ENCODE results near the gene GGCX. TPM values are rescaled to one million over a fixed set of nuclear protein-coding genes. Genes with fewer than 3 reads are reported as not detected.
A peak's percentile ranks its signal among the peaks of the same experiment; 100 is the strongest.

GGCX gene
- total and polyA plus RNA-seq, 12 donors = 14.0 to 31.1 (median 21.6) TPM

GRCh38 chr2:85584354-85584856 is 23.1 kb upstream of the GGCX start, which contains the start of gene VAMP5:
Gene VAMP5, plus strand, starts transcription at chr2:85584431. Its CDS starts 60 bp downstream, at chr2:85584491.
- H3K27ac ChIP-seq = peak within 1 kb of the TSS; percentile 62 to 97 (median 93)
- no peaks in the 10 kb centered on the region for H3K9me3 ChIP-seq
- 6% methylated on average over 50 to 52 of the region's 52 CpGs for WGBS, 2 donors
- H3K27me3 ChIP-seq = no peaks in the 10 kb centered on the region
- DNase-seq = peak in 1 of 2 donors; percentile 57
- peak within 1 kb of the TSS; percentile 45 to 83 (median 76) for H3K4me3 ChIP-seq
- ATAC-seq = peak; percentile 55 to 69 (median 62)
- H3K4me1 ChIP-seq = peaks cover 9 to 80% (median 64%) of the 10 kb centered on the region in 9 donors
- intact Hi-C loops (cut with DNase I) = no loop called here
- peaks cover 0 to 15% (median 0%) of the 10 kb centered on the region in 9 donors for H3K36me3 ChIP-seq
- TF ChIP-seq CTCF (IDR thresholded peaks at IDR 0.05) = no peak

GRCh38 chr2:85583667-85584353 is 22.5 kb upstream of the GGCX start:
- intact Hi-C loops (cut with DNase I) = no loop called here
- no peaks in the 10 kb centered on the region for H3K27me3 ChIP-seq
- peaks cover 0 to 15% (median 0%) of the 10 kb centered on the region in 9 donors for H3K36me3 ChIP-seq
- peak overlapping the region; percentile 62 to 97 (median 93) for H3K27ac ChIP-seq
- no peak for TF ChIP-seq CTCF (IDR thresholded peaks at IDR 0.05)
- H3K4me3 ChIP-seq = peak overlapping the region; percentile 45 to 83 (median 76)
- no peaks in the 10 kb centered on the region for H3K9me3 ChIP-seq
- DNase-seq = no peak
- H3K4me1 ChIP-seq = peaks cover 9 to 80% (median 64%) of the 10 kb centered on the region in 9 donors
- 28% methylated on average over 16 of the region's 16 CpGs for WGBS, 2 donors
- ATAC-seq = no peak

- Histone ChIP-seq H3K9me3 (no peaks in the 10 kb centered on the region), H3K4me1 (peaks cover 9 to 79% (median 64%) of the 10 kb centered on the region in 9 donors), H3K4me3 (no peak overlapping the region), H3K36me3 (peaks cover 0 to 15% (median 0%) of the 10 kb centered on the region in 9 donors), H3K27ac (peak overlapping the region in 1 of 10 donors; percentile 97), H3K27me3 (no peaks in the 10 kb centered on the region)
- 72 to 75% methylated on average over 1 of the region's 1 CpG for WGBS, 2 donors
- intact Hi-C loops (cut with DNase I) = no loop called here
- DNase-seq = no peak
- no peak for ATAC-seq
- no peak for TF ChIP-seq CTCF (IDR thresholded peaks at IDR 0.05)
Observed at GRCh38 chr2:85582492-85582891, 21.2 kb upstream of the GGCX start.

GRCh38 chr2:85580206-85580605 is 18.9 kb upstream of the GGCX start:
- ATAC-seq = no peak
- H3K9me3 ChIP-seq = no peaks in the 10 kb centered on the region
- peaks cover 2 to 63% (median 47%) of the 10 kb centered on the region in 9 donors for H3K4me1 ChIP-seq
- no peak for TF ChIP-seq CTCF (IDR thresholded peaks at IDR 0.05)
- no peak overlapping the region for H3K4me3 ChIP-seq
- intact Hi-C loops (cut with DNase I) = no loop called here
- peak overlapping the region in 7 of 10 donors; percentile 43 to 93 (median 72) for H3K27ac ChIP-seq
- no peaks in the 10 kb centered on the region for H3K27me3 ChIP-seq
- DNase-seq = no peak
- 82 to 88% methylated on average over 3 of the region's 3 CpGs for WGBS, 2 donors
- H3K36me3 ChIP-seq = peaks cover 0 to 15% (median 0%) of the 10 kb centered on the region in 9 donors

Measured in heart right ventricle (tissue), 16 donors.